NCI-H2196 treated with DMSO at 0.1 percent for 48 hours (cell line): ENCODE results near the gene SV2A.

Experiments
- DNase-seq: peaks from one replicate; lab custom pipeline; 2025; ENCODE audit not compliant: unreplicated experiment; lab: John Stamatoyannopoulos, UW

The SV2A gene

GRCh38 chr1:149929856-149930255 lies 12.2 kb upstream of the SV2A start:
- no peak for DNase-seq

GRCh38 chr1:149928401-149928724 lies 10.7 kb upstream of the SV2A start:
- DNase-seq: no peak

GRCh38 chr1:149927563-149928400 lies 10.1 kb upstream of the SV2A start, which contains the start of gene SF3B4:
SF3B4 (minus strand) TSS chr1:149927803; CDS start chr1:149927759, 44 bp downstream.
- DNase-seq: peak; percentile 94

- no peak for DNase-seq
These were observed 9.5 kb upstream of the SV2A start for GRCh38 chr1:149927056-149927562.

GRCh38 chr1:149926296-149926695 lies 8.7 kb upstream of the SV2A start:
- no peak for DNase-seq

- no peak for DNase-seq
These were observed 8.1 kb upstream of the SV2A start for GRCh38 chr1:149925751-149926150.

GRCh38 chr1:149925345-149925744 lies 7.7 kb upstream of the SV2A start:
- no peak for DNase-seq

- DNase-seq: no peak
These were observed 6.0 kb upstream of the SV2A start for GRCh38 chr1:149923626-149924025.

GRCh38 chr1:149916898-149917252 lies 769 bp downstream of the SV2A start:
- DNase-seq: no peak

- DNase-seq: no peak
These were observed 1.3 kb downstream of the SV2A start for GRCh38 chr1:149916193-149916897.

- DNase-seq: no peak
These were observed 2.0 kb downstream of the SV2A start for GRCh38 chr1:149915429-149916192.

- DNase-seq: no peak
These were observed 3.1 kb downstream of the SV2A start for GRCh38 chr1:149914545-149914944.

- DNase-seq: no peak
These were observed 11.0 kb downstream of the SV2A start for GRCh38 chr1:149906570-149907075.

GRCh38 chr1:149903836-149904491 lies 13.7 kb downstream of the SV2A start:
- DNase-seq: no peak

- peak; percentile 77 for DNase-seq
These were observed 18.0 kb downstream of the SV2A start, which contains the start of gene BOLA1 for GRCh38 chr1:149899460-149900284. BOLA1 (plus strand) TSS chr1:149899568; CDS start chr1:149900060, 492 bp downstream.

GRCh38 chr1:149896575-149896974 lies 21.1 kb downstream of the SV2A start:
- DNase-seq: no peak

- DNase-seq: no peak
These were observed 28.7 kb downstream of the SV2A start for GRCh38 chr1:149888999-149889289.

GRCh38 chr1:149888247-149888998 lies 29.2 kb downstream of the SV2A start:
- DNase-seq: peak; percentile 63
